HG03558 (cell line): ENCODE data around the gene RELB.
A peak's percentile ranks its signal among the peaks of the same experiment; 100 is the strongest.
"Not testable (repeated sequence)": the region's sequence is repeated elsewhere in the genome, so short reads cannot be mapped to it uniquely, and the experiment has no call there.

Experiments used
- ATAC-seq: cut with Tn5 transposase; IDR thresholded peaks from one replicate; pipeline ENCODE4 v1.9.1; 2021; ENCODE audit warnings: moderate number of reproducible peaks; ENCODE audit not compliant: unreplicated experiment; ENCODE audit errors: extremely low read depth

Gene RELB

DNA sequence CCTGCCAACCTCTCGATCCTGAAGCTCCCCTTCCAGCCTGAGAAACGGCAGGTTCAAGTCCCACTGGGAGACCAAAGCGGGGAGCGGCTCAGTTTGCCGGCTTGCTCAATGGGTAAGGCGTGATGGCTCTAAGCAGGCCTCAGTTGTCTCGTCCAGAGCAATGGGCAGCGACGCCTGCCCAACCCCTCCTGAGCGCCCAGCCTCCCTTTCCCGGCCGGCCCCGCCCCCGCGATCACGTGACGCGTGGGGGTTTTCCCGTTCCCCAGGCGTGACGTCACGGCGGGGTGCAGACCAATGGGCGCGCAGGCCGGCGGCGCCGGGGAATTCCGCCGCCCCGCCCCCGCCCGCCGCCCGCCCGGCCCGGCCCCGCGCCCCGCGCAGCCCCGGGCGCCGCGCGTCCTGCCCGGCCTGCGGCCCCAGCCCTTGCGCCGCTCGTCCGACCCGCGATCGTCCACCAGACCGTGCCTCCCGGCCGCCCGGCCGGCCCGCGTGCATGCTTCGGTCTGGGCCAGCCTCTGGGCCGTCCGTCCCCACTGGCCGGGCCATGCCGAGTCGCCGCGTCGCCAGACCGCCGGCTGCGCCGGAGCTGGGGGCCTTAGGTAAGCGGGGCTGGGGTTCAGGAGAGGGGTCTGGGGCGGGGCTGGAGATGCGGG lies at the start of gene RELB:
Gene RELB (plus strand): TSS at position 378 of the 653 bp plus-strand sequence. CDS start 116 bp downstream, at position 494.
- peak; percentile 35 for ATAC-seq

DNA sequence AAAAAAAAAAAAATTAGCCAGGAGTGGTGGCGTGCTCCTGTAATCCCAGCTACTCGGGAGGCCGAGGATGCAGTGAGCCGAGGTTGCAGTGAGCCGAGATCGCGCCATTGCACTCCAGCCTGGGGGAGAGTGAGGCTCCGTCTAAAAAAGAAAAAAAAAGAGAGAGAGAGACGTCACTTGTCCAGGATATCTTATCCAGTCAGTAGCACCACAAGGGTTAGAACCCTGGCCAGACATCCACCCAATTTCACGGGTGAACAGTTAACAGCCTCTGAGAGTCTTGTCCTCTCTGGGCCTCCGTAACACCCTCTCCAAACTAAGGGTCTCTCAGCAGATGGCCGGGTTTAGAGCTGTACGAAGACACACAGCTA lies 47.0 kb upstream of the RELB start:
- ATAC-seq = no peak

- ATAC-seq = peak; percentile 63
Observed at GRCh38 chr19:44954649-44955504, 46.4 kb upstream of the RELB start, which contains the start of gene CLPTM1. Gene CLPTM1 (plus strand): TSS chr19:44955380. CDS start chr19:44955396, 16 bp downstream.

- no peak for ATAC-seq
Observed at GRCh38 chr19:44955505-44956439, 45.5 kb upstream of the RELB start.

GRCh38 chr19:44957526-44957925 lies 43.7 kb upstream of the RELB start:
- no peak for ATAC-seq

- no peak for ATAC-seq
Observed at GRCh38 chr19:44958090-44958489, 43.2 kb upstream of the RELB start.

- ATAC-seq = no peak
Observed at GRCh38 chr19:44959691-44960090, 41.6 kb upstream of the RELB start.

DNA sequence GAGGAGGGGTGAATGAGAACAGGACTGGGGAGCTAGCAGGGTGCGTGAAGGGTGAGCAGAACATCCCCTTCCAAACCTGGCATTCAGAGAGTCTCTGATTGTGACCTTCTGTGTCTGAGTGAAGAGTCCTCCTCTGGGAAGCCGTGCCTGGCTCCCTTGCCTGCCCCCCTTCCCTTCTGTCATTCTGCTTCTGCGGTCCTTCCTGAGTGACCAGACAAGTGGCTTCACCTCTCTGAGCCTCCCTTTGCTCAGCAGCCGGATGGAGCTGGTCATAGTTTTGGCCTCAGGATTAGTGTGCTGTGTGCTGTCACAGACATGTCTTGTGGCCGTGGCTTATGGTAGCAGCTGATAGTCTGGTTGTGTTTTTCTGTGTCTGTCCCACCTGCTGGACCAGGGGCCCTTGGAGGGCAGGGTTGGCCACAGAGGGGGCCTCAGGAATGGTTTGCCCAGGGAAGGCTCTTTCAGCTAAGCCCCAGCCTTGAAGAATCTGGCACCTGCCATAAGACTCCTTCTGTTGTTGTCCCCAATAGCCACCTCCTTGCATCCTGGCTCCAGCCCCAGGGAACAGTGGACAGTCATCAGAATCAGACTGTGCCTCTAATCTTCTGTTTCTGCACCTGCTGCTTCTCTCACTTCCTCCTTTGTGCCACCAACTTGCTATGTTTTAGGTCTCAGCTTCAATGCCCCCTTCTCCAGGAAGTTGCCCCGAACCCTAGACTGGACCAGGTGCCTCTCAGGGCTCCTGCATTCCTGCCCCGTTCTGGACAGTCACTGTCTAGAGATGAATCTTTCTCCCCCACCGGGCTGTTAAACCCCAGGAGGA lies 40.1 kb upstream of the RELB start:
- no peak for ATAC-seq

DNA sequence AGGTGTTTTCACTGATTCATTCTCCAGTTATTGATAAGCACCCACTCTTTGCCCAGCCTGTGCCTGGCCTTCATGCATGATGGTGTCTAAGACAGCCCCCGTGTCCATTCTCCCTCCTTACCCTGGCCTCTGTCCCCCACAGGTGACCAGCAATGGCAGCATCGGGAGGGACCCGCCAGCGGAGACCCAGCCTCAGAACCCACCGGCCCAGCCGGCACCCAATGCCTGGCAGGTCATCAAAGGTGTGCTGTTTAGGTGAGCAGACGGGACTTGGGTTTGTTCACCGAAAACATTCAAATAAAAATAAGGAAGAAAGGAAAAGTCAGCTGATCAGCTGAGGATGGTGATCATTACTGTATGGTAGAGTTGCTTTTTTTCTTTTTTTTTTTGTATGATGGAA lies 39.4 kb upstream of the RELB start:
- no peak for ATAC-seq

GRCh38 chr19:44968118-44968517 lies 33.1 kb upstream of the RELB start:
- ATAC-seq = no peak

GRCh38 chr19:44968670-44969069 lies 32.6 kb upstream of the RELB start:
- ATAC-seq = no peak

GRCh38 chr19:44969437-44969836 lies 31.8 kb upstream of the RELB start:
- no peak for ATAC-seq

DNA sequence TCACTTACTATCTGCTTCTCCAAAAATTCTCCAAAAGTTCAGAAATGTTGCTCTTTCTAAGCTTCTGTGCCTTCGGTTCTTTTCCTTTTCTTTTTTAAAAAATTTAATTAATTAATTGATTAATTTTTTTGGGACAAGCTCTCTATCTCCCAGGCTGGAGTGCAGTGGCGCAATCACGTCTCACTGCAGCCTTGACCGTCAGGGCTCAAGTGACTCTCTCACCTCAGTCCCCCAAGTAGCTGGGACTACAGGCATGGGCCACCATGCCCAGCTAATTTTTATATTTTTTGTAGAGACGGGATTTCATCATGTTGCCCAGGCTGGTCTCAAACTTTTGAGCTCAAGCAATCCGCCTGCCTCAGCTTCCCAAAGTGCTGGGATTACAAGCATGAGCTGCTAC lies 29.8 kb upstream of the RELB start:
- not testable (repeated sequence) for ATAC-seq

DNA sequence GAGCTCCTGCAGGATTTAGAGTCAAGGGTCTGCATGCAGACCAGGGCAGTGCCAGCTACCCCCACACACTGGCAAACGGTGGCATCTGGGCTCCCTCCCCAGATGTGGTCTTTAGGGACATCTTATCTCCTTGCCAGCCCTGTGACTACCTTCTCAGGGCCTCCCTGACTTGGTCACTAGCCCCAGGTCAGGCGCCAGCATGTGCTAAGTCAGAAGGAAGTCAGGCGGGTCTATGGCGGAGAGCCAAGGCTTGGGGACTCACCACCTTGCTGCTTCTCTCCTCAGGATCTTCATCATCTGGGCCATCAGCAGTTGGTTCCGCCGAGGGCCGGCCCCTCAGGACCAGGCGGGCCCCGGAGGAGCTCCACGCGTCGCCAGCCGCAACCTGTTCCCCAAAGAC lies 28.5 kb upstream of the RELB start:
- ATAC-seq = no peak

GRCh38 chr19:44973982-44974735 lies 27.1 kb upstream of the RELB start:
- ATAC-seq = no peak

DNA sequence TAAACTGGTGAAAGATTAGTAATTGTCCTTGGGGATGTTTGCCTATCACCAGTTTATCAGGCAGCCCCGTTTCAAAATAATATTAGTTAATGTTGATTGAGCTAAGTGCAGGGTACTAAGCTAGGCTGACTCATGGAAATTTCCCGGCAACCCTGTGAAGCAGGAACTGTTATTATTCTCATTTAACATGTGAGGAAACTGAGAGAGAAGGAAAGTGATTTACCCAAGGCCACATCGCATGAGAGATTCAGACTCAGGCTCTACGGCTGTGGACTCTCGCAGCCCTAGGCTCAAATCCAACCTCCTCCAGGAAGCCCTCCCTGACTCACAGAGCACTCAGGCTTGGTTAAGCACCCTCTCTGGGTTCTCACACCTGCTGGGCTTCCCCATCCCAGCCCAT lies 26.4 kb upstream of the RELB start:
- no peak for ATAC-seq

- ATAC-seq = no peak
Observed at GRCh38 chr19:44975444-44975843, 25.8 kb upstream of the RELB start.

- ATAC-seq = no peak
Observed at GRCh38 chr19:44984005-44984404, 17.3 kb upstream of the RELB start.

- no peak for ATAC-seq
Observed at GRCh38 chr19:44985445-44985844, 15.8 kb upstream of the RELB start.
